ENCODE measurements around the gene IL12B. TPM values are rescaled to one million over a fixed set of nuclear protein-coding genes. Genes with fewer than 3 reads are reported as not detected.

The IL12B gene
- total and polyA plus RNA-seq, 2 of the 4 experiments (the other 2 are of a cell fraction): 0.03 TPM; not detected in 1

- no peak overlapping the region for H2BK120ac ChIP-seq (ENCODE audit: low read depth, low read length)
- H3K27ac ChIP-seq (ENCODE audit: insufficient read depth, low read length): no peak overlapping the region
- ChIA-PET CTCF (no interaction called here), POLR2A (ENCODE audit: unreplicated experiment) (no interaction called here)
- no peak overlapping the region for H3K9ac ChIP-seq (ENCODE audit: low read depth, low read length)
- no peak overlapping the region for H3K4me3 ChIP-seq (ENCODE audit: insufficient read depth, low read depth, low read length)
- H2AK9ac ChIP-seq (replicated peaks; ENCODE audit: low read depth, low read length, poor library complexity): no peak overlapping the region
- no peak overlapping the region for H2BK15ac ChIP-seq (ENCODE audit: low read depth, low read length)
- ATAC-seq (ENCODE audit: low read depth) (no peak), DNase-seq (no peak)
- no peaks in the 10 kb centered on the region for H4K20me1 ChIP-seq (ENCODE audit: insufficient read depth, low read length)
- H2BK5ac ChIP-seq (ENCODE audit: low read depth, low read length, poor library complexity, severe bottlenecking): no peak overlapping the region
- dilution Hi-C loops (cut with HindIII; ENCODE audit: low sequenced_read_pairs, unreplicated experiment): no loop called here
- no peak overlapping the region for H4K91ac ChIP-seq (ENCODE audit: insufficient read depth, low read depth, low read length)
- intact Hi-C loops (cut with micrococcal nuclease): no loop called here
- WGBS, 2 experiments (ENCODE audit: extremely low coverage in 2 of 2, insufficient read length in 1 of 2): 100% methylated on average over 1 of the region's 4 CpGs; no CpG with 5 or more reads in 1 of the 2 experiments
- peaks cover 15% of the 10 kb centered on the region for H3K27me3 ChIP-seq (ENCODE audit: control insufficient read depth, insufficient read depth, low read length)
- H2BK20ac ChIP-seq (ENCODE audit: low read depth, low read length): no peak overlapping the region
- H2AK5ac ChIP-seq (ENCODE audit: low read depth, low read length): no peak overlapping the region
- no peak overlapping the region for H4K8ac ChIP-seq (ENCODE audit: low read depth in 2 of 2, low read length in 2 of 2)
- BruUV-seq (replicated peaks): no TSS peak
- no peak overlapping the region for H3K4me2 ChIP-seq (ENCODE audit: low read depth, low read length)
- H2AFZ ChIP-seq (replicated peaks; ENCODE audit: low read length, poor library complexity): no peak overlapping the region
- H3K9me1 ChIP-seq (ENCODE audit: insufficient read depth, low read length): no peaks in the 10 kb centered on the region
- no peak overlapping the region for H3K56ac ChIP-seq (ENCODE audit: extremely low read depth, insufficient read depth, low read length)
- H3K18ac ChIP-seq (ENCODE audit: low read depth, low read length): no peak overlapping the region
- no peaks in the 10 kb centered on the region for H3K79me1 ChIP-seq (ENCODE audit: low read depth in 1 of 2, low read length in 2 of 2)
- in situ Hi-C loops (cut with MboI; ENCODE audit: low sequenced_read_pairs): no loop called here
- no peak overlapping the region for H3K4ac ChIP-seq (ENCODE audit: low read depth, low read length)
- no peak for TF ChIP-seq MAZ (IDR thresholded peaks at IDR 0.05; ENCODE audit: borderline replicate concordance, low read depth, low read length)
- no peak for TF ChIP-seq POLR2A (IDR thresholded peaks at IDR 0.05; ENCODE audit: low read depth, low read length)
- no peak for TF ChIP-seq NFE2L2 (IDR thresholded peaks at IDR 0.05; ENCODE audit: low read depth, low read length)
- TF ChIP-seq CHD1 (IDR thresholded peaks at IDR 0.05; ENCODE audit: low read depth, low read length): no peak
- no peak for TF ChIP-seq FOS (IDR thresholded peaks at IDR 0.05; ENCODE audit: low read depth, low read length)
- no peak for TF ChIP-seq BHLHE40 (IDR thresholded peaks at IDR 0.05; ENCODE audit: low read depth, low read length)
- TF ChIP-seq RAD21 (IDR thresholded peaks at IDR 0.05; ENCODE audit: low read length): no peak
- TF ChIP-seq RCOR1 (IDR thresholded peaks at IDR 0.05; ENCODE audit: insufficient replicate concordance, low read length): no peak
- TF ChIP-seq, protein P1, sequence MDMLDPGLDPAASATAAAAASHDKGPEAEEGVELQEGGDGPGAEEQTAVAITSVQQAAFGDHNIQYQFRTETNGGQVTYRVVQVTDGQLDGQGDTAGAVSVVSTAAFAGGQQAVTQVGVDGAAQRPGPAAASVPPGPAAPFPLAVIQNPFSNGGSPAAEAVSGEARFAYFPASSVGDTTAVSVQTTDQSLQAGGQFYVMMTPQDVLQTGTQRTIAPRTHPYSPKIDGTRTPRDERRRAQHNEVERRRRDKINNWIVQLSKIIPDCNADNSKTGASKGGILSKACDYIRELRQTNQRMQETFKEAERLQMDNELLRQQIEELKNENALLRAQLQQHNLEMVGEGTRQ (IDR thresholded peaks at IDR 0.05; ENCODE audit: low read depth, low read length): no peak
- no peak for TF ChIP-seq CEBPB (IDR thresholded peaks at IDR 0.05; ENCODE audit: low read depth, low read length)
- TF ChIP-seq, protein P2, sequence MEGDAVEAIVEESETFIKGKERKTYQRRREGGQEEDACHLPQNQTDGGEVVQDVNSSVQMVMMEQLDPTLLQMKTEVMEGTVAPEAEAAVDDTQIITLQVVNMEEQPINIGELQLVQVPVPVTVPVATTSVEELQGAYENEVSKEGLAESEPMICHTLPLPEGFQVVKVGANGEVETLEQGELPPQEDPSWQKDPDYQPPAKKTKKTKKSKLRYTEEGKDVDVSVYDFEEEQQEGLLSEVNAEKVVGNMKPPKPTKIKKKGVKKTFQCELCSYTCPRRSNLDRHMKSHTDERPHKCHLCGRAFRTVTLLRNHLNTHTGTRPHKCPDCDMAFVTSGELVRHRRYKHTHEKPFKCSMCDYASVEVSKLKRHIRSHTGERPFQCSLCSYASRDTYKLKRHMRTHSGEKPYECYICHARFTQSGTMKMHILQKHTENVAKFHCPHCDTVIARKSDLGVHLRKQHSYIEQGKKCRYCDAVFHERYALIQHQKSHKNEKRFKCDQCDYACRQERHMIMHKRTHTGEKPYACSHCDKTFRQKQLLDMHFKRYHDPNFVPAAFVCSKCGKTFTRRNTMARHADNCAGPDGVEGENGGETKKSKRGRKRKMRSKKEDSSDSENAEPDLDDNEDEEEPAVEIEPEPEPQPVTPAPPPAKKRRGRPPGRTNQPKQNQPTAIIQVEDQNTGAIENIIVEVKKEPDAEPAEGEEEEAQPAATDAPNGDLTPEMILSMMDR (conservative IDR thresholded peaks at IDR 0.05; ENCODE audit: low read depth, low read length): no peak
- TF ChIP-seq MAFK (IDR thresholded peaks at IDR 0.05; ENCODE audit: low read depth, low read length): no peak
- TF ChIP-seq ELK1 (IDR thresholded peaks at IDR 0.05; ENCODE audit: borderline replicate concordance, low read depth, low read length): no peak
- no peak for TF ChIP-seq SMC3 (IDR thresholded peaks at IDR 0.05; ENCODE audit: low read depth, low read length)
- TF ChIP-seq RFX5 (IDR thresholded peaks at IDR 0.05; ENCODE audit: low read depth, low read length): no peak
- no peak for TF ChIP-seq MXI1 (IDR thresholded peaks at IDR 0.05; ENCODE audit: borderline replicate concordance, low read depth, low read length)
- H3K14ac ChIP-seq (replicated peaks; ENCODE audit: low read depth, low read length): no peak overlapping the region
- peaks cover 10% of the 10 kb centered on the region for H3K9me3 ChIP-seq (ENCODE audit: control insufficient read depth, insufficient read depth, low read length)
- no peak overlapping the region for H4K5ac ChIP-seq (ENCODE audit: low read depth, low read length)
- H3K4me1 ChIP-seq (ENCODE audit: control insufficient read depth, insufficient read depth, low read length): peaks cover 2% of the 10 kb centered on the region; the same call in 1 of the 2 replicates
- H3K23ac ChIP-seq (ENCODE audit: low read depth, low read length): no peak overlapping the region
- no peaks in the 10 kb centered on the region for H3K36me3 ChIP-seq (ENCODE audit: control insufficient read depth, insufficient read depth, low read length)
These were observed 15.6 kb upstream of the IL12B start for GRCh38 chr5:159345861-159346260.

All from IMR-90 (cell line).